Ramos (cell line): ENCODE results near the gene PCNA.

ENCODE experiments used
- in situ Hi-C: fragments of 300-500 bp; cut with MboI; formaldehyde crosslinking; loops from one replicate; pipeline ENCODE4 v1.14.3; 2022; ENCODE audit warnings: low sequenced_read_pairs; ENCODE audit not compliant: unreplicated experiment

Gene PCNA

DNA sequence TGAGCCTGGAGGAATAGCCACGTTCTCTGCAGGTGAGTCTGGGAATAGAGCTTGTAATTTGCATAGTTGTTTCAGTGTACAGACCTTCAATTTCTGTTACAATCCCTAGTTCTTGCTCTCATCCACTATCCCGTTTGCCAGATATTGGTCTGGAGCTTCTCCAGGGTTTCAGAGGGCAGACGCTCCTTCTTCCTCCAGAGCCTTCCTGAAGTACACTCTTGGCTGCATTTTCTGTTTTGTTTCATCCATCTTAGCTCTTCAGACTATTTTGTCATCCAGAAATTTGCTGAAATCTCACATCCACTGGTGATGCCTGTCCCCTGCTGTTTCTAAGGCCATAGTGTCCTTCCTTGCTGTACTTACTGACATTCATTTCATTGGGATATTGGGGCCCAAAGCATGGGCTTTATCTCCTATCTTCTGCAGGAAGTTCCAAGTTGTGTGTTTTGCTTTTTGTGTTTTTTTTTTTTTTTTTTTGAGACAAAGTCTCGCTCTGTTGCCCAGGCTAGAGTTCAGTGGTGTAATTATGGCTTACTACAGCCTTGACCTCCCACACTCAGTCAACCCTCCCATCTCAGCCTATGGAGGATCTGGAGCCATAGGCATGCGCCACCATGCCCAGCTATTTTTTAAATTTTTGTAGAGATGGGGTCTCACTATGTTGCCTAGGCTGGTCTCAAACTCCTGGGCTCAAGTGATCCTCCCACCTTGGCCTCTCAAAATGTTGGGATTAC is 25.8 kb upstream of the PCNA start:
- in situ Hi-C loops, result no loop called here

DNA sequence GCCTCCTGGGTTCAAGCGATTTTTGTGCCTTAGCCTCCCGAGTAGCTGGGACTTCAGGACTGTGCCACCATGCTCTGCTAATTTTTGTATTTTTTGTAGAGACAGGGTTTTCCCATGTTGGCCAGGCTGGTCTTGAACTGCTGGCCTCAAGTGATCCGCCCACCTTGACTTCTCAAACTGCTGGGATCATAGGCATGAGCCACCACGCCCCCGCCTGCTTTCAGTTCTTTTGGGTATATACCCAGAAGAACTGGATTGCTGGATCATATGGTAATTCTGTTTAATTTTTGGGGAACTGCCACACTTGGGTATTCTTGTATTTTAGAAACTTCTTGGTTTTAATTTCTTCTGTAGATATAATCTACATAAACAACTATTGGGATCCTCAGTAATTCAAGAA is 24.1 kb upstream of the PCNA start:
- in situ Hi-C loops, result no loop called here

DNA sequence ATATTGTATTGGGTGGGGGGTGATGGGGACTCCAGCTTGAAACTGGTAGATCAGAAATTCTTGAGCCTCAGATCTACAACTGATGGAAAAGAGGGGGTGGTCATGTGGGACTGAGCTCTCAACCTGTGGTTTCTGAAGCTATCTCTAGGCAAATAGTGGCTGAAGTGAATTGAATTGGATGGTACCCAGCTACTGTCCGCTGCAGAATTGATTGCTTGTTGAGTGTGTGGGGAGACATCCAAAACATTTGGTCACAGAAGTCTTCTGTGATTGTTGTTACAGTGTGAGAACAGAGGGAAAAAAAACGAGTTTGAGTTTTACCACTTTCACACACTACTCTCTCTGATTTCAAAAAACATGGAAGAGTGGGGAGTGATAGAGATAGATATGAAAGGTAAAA is 21.9 kb upstream of the PCNA start:
- in situ Hi-C loops, result no loop called here

DNA sequence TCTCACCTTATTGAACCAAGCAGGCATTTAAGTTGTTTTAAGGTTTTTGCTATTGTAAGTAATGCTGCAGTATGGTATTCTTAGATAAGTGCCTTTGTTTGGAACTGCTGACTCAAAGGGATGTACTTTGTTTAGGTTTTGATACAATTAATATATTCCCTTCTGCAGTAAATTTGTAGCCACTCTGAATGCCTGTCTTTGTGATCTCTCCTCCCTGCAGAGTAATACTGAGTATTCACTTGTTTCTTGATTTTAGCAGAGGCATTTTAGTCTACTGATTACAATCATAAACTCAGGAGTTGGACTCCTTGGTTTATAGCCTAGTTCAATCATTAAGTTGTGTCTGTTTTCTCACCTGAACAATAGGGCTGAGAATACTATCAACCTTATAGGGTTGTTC is 20.4 kb upstream of the PCNA start:
- in situ Hi-C loops, result no loop called here

DNA sequence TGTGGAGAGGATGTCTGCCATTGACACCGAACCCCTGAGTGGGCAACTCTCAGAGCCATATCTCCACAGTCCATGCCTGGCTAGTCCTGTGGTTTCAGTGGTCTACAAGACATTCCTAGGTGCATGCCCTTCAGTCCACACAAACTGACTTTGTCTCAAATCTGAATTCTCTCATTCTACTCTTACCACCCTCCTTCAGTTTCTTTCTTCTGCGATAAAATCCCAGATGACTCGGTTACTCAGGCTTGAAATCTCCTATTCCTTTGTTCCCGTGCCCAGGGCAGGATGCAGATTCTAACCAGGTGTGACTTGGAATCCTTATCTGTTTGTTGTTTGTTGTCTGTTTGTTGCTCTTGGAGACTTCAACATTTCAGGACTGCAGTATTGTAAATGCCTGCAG is 16.3 kb upstream of the PCNA start:
- in situ Hi-C loops, result no loop called here

DNA sequence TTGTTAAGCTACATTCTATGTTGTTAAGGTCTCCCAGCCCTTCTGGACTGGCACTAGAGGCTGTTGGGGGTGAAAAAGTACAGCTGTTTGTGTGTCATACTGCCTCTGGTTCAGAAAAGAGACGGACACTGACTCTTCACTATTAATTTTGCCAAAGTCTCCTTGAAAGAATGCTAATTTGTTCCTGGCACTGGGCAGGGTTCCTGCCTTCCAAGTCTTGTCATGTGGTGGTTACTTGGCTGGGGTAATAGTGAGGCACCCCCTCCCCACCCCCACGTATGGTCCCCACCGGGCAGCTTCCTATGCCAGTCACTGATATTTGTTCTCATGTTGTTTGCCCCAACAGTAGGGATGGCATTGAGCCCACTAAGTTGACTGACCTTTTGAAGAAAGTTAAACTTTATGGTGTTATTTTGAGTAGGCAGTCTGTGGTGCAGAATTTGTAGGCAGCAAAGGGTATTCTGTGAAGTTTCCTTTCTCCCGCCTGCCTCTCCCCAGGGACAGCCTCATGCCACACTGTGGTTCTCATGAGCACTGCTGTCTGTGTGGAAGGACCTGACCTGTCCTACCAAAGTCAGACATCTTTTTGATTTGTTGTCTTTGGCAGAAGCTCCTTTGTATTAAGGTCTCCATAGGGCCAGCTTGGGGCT is 15.7 kb upstream of the PCNA start:
- in situ Hi-C loops, result no loop called here

DNA sequence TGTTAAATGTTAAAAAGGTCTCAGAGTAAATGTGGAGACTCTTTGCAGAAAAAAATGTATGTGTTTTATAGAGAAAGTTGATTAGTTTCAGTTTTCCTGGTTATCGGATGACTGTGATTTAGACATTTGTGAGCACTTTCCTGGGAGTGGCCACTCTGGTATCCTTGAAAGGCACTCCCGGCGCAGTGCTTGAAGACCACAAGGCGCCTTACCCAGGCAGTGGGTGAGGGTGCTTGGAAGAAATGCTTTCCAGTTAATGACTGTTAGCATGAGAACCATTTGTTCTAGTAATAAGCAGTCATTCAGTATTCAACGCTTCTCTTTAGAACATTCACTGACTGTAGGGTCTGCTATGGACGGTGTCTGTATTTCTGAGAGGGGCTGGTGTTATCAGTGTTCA is 14.2 kb upstream of the PCNA start:
- in situ Hi-C loops, result no loop called here

DNA sequence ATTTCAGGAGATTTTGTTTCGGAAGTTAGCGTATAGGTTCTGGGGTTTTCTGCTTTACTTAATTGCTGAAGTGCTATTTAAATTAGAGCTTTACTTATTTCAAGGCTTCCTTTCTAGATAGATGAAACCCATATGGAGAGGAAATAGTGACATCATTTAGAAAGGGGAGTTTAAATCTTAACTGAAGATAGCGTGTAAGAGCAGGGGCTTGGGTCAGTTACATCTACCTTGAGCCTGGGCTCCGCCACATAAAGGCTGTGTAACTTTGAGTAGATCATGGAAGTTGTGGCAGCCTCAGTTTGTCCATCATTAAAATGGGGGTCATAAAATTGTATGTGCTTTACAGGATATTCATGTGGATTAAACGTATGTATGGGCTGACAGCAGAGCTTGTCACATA is 11.7 kb upstream of the PCNA start:
- in situ Hi-C loops, result no loop called here

DNA sequence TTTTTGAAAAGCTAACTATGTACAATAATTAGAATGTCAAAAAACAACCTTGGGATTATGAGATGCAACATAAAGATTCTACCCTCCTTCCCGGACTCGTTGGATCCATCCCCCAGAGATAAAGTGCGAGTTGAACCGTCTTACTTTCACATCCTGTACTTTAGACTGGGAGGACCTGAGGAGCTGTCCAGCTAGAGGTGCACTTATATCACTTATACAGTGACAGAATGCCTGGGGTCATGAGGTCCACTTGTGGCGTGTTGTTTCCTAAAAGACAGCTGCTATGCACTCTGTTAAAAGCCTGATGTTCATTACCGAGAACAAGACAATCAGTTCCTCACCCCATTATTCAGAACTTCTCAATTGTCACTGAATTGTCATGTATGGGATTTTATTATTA is 9.1 kb upstream of the PCNA start:
- in situ Hi-C loops, result loop anchor here (5.0 kb wide), 1 partner anchor 58 kb away; no protein-coding TSS in a partner anchor

DNA sequence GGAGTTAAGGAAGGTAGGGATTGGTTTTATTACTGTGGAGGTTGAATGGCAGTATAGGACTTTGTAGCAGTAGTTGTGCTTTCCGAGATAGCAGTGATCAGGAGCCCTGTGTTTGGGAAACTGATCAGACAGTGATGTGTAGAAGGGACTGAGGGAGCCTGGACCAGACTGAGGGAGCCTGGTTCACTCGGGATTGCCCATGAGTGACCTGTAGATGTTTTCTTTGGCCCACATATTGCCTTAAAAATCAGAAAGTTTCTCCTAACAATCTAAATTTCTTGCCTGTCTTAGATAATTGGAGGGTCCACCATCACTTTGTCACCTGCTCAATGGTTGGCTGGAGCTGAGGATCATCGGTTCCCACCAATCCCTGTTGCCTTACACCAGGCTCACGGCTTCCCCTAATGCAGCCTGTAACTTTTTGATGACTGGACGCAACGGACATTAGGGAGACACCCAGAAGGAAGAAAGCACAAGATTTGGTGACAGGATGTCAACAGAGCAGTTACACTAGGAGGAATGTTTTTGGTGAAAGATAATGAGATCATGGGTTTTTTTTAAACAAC is 8.2 kb upstream of the PCNA start:
- in situ Hi-C loops, result loop anchor here (5.0 kb wide), 1 partner anchor 59 kb away; no protein-coding TSS in a partner anchor

DNA sequence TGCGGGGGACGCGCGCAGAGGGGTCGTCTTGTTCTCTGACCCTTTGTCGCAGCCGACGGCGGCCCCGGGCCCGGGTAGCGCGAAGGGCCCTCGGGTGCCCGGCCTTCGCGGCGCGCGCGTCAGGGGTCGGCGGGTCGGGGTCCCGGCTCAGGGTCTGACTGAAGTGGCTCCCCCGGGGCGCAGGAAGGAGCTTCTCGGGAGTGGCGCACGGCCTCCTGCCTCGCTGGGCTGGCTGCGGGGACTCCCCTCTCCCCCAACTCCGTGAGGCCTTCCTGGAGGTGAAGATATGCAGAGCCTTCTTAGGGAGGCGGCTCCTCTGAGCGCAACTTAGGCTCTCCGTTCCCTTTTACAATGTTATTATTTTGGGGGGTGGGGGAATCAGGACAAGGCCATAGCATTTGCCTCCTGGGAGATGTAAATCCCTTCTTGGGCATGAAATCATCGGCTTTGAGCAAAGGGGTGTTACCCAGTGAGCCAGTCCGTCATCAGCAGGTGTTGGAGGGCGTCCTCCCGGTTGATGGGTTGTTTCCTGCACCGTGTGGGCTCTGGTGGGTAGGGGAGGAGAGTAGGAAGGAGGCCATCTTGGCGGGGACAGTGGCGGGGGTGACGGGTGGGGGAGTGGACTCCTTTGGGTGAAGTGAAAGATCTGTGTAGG is 7.6 kb upstream of the PCNA start:
- in situ Hi-C loops, result loop anchor here (5.0 kb wide), 1 partner anchor 60 kb away; no protein-coding TSS in a partner anchor

DNA sequence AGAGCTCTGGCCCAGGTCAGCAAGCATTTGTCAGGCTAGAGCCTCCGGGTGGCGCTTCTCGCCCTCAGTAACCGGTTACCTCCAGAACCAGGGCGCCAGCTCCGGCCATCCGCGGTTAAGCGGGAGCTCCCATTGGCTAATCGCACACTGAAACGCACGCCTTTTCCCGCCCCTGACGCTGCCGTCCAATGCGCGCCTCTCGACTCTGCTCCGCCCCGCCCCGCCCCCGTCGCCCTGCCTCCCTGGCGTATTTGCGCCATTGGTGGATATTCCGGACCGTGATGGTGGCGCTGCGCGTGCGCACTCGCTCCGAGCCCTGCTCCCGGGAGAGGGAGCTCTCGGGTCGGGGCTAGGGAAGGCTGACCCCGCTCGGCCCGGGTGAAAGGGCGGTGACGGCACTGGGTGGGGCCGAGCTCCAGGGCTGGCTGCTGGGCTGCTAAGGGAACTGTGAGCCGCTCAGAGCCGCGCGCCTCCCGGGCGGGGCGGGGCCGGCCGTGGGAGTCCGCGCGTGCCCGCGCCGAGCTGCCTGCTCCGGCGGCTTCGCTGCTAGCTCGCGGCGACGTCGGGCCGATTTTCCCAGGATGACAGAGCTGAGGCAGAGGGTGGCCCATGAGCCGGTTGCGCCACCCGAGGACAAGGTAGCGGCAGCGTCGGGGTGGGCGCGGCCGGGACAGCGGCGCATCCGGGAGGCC is 6.9 kb upstream of the PCNA start, which contains the start of gene CDS2:
CDS2 (plus strand) TSS at position 497 of the 692 bp plus-strand sequence; CDS start at position 582, 85 bp downstream.
- in situ Hi-C loops, result loop anchor here (5.0 kb wide), 1 partner anchor 61 kb away; no protein-coding TSS in a partner anchor

DNA sequence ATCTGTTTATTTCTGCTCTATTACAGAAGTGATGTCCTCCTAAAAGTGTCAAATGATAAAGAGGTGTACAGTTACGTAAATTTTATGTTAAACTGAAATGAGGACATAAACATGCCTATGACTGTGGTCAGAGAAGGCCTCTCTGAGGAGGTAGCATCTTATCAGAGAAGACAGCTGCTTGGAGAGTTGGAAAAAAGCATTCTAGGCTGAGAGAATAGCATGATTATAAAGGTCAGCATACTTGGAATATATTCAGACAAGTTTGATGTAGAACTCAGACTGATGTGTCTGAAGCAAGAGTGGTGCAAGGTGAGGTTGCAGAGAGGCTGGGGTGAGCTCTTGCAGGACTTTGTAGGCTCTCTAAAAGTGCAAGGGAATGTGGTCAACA is 3.1 kb upstream of the PCNA start:
- in situ Hi-C loops, result no loop called here

DNA sequence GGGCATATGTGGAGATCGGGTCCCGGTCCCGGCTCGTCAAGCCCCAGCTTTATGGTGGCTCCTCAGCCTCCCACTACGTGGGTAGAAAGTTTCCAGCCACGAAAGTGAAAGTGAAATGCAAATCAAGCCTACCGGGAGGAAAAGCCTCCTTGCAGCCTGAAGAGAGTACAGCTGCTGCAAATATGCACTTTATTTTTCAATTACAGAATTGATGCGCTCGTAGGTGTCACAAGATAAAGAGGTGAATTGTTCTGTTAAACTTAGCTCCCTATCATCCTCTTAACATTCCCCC is 373 bp upstream of the PCNA start:
- in situ Hi-C loops, result no loop called here

DNA sequence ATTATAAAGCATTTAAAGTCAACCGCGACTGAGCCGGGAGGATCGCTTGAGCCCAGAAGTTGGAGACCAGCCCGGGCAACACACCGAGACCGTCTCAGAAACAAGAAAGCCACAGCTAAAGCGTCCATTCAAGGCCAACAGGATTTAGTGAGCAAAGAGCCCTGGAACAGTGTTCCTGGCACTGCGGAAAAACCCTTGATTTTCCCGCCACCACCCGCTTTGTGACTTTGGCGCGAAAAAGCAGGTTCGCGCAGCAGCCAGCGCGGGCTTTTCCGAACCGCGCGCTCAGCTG is 669 bp downstream of the PCNA start:
- in situ Hi-C loops, result no loop called here

DNA sequence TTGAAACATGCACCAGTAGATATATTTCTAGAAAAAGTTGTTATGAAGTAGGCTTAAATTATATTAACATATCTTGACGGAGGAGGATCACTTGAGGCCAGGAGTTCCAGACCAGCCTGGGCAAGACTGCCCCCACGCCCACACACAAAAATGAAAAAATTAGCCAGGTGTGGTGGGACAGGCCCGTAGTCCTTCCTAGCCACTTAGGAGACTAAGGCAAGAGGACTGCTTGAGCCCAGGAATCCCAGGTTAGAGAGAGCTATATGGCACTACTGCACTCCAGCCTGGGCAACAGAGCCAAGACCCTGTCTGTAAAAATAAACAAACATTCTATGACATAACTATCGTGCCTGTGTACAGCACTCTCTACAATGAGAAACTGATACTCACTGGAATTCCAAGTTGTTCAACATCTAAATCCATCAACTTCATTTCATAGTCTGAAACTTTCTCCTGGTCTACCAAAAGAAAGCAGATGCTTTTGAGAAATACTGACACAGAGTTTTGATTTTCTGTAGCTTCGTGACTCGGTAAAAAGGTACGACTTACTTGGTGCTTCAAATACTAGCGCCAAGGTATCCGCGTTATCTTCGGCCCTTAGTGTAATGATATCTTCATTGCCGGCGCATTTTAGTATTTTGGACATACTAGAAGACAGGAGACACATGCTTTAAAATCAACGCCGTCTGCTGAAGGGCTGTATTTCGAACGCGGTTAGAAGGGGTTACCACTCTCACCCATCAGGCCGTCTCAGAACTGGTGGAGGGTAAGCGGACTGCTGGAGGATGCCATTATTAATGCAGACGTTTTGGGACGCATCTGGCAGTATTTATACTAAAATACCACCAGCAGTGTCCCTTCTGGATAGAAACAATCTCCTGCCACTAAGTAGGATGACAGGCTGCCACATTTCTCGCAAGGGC is 1.3 kb downstream of the PCNA start:
- in situ Hi-C loops, result no loop called here

DNA sequence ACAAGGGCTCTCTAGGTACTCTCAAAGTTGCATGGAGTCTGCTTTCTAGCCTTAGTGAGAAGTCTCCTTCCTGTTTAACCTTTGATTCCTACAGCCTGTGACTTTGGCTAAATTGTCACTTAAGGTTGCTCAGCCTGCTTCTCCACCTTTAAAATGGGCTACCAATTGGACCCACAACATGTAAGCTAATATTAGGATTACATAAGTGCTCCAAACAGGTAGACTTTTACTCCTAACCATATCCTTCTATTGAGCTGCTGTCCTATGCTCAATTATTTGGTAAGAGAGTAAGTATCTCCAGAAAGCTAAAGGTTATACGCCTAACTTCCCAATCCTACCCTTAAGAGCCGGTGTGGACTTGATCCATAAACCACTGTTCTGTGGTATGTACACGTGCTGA is 2.9 kb downstream of the PCNA start:
- in situ Hi-C loops, result no loop called here

DNA sequence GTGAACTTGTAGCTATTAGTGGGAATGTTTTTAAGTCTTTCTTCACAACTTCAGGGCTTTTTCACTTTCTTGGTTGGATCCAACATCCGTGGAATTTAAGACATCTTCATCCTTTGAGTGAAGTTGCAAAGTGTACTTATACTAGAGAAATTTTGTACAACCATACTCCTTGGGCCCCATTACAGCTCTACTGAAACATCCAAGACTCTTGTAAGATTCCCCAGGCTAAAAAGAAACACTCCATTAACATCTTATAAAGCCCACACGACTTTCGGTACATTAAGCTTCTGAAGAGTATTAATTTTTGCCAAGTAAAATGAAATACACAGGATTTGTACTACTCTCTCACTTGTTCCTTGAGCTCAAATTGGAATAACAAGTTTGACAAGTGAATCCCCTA is 5.4 kb downstream of the PCNA start:
- in situ Hi-C loops, result no loop called here

DNA sequence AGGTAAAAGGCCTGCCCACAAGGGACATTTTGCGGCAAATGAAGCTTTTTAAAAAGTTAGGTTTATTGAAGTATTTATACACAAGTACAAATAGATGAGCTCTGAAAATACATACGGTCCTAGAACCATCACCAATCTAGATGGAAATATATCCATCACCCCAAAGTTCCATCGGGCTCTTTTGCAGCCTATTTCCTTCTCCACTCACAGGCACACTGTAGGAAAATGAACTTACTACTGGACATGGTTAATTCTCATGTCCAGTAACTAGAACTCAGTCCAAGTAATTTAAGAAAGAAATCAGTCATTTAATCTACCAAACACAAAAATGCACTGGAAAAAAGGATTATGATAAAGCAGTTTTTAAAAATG is 6.2 kb downstream of the PCNA start:
- in situ Hi-C loops, result no loop called here

DNA sequence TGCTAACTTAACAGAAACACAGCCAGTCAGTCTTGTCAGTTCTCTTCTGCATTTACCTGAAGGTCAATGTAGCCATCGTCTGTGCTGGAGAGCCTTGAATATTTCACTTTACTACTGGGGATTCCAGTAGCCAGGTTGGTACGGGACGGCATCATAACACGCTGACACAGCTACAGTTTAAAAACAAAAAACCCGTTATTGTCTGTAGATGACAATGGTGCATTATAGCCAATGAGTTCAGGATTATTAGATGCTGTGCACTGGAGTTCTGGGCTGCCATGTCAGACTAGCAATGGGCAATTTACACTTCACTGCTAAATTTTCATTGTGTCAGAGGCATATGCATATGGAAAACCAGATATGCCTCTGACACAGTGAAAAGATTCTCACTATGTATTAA is 10.5 kb downstream of the PCNA start:
- in situ Hi-C loops, result no loop called here
